OCI-LY7 (cell line): Measurements from ENCODE around the gene CEACAM6.

Source experiments
- EZH2phosphoT487 ChIP-seq: fragments of 200-600 bp; sonication (generic); IDR thresholded peaks from 2 replicates; pipeline ENCODE4 v1.6.1; 2018; ENCODE audit warnings: low read depth, borderline replicate concordance, mild to moderate bottlenecking, mixed run types, antibody characterized with exemption, low read length, moderate library complexity, mixed read lengths
- TF ChIP-seq, protein P1 (sequence below): fragments of 200-600 bp; sonication (generic); conservative IDR thresholded peaks from 2 replicates; pipeline ENCODE4 v1.5.1; 2014; ENCODE audit warnings: mild to moderate bottlenecking, antibody characterized with exemption, low read length, moderate library complexity, mixed read lengths

DNA sequence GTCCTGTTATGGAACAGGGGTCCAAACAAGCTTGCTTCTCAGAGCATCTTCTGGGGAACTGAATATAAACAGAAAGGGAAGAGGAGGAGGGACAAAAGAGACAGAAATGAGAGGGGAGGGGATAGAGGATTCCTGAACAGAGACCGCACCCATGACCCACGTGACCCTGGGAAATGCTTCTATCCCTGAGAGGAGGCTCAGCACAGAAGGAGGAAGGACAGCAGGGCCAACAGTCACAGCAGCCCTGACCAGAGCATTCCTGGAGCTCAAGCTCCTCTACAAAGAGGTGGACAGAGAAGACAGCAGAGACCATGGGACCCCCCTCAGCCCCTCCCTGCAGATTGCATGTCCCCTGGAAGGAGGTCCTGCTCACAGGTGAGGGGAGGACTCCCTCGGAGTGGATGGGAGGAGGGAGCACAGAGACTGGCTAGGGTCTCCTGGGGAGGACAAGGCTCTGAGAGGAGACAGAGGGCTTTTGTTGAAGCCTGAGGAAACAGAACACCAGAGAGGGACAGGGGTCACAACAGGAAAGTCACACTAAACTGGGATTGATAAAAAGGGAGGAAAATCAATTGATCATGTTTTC lies at the start of gene CEACAM6:
- TF ChIP-seq, protein P1, sequence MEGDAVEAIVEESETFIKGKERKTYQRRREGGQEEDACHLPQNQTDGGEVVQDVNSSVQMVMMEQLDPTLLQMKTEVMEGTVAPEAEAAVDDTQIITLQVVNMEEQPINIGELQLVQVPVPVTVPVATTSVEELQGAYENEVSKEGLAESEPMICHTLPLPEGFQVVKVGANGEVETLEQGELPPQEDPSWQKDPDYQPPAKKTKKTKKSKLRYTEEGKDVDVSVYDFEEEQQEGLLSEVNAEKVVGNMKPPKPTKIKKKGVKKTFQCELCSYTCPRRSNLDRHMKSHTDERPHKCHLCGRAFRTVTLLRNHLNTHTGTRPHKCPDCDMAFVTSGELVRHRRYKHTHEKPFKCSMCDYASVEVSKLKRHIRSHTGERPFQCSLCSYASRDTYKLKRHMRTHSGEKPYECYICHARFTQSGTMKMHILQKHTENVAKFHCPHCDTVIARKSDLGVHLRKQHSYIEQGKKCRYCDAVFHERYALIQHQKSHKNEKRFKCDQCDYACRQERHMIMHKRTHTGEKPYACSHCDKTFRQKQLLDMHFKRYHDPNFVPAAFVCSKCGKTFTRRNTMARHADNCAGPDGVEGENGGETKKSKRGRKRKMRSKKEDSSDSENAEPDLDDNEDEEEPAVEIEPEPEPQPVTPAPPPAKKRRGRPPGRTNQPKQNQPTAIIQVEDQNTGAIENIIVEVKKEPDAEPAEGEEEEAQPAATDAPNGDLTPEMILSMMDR = no peak
- no peak for TF ChIP-seq EZH2phosphoT487
